ENCODE data around the gene AKT3. TPM values are rescaled to one million over a fixed set of nuclear protein-coding genes. Genes with fewer than 3 reads are reported as not detected.

AKT3 gene
- total and polyA plus RNA-seq, 8 donors: 4.2 to 24.1 (median 11.6) TPM

GRCh38 chr1:243754348-243754747 is 95.7 kb downstream of the AKT3 start:
- no peak for ATAC-seq
- 79 to 87% methylated on average over 6 of the region's 6 CpGs for WGBS, 2 donors

GRCh38 chr1:243751506-243751905 is 98.5 kb downstream of the AKT3 start:
- Histone ChIP-seq H3K4me3 (no peak overlapping the region), H3K27me3 (no peaks in the 10 kb centered on the region), H3K27ac (no peak overlapping the region), H3K36me3 (no peaks in the 10 kb centered on the region), H3K4me1 (no peaks in the 10 kb centered on the region), H3K9me3 (no peaks in the 10 kb centered on the region)
- no peak for DNase-seq
- ATAC-seq: no peak
- no peak for TF ChIP-seq CTCF (IDR thresholded peaks at IDR 0.05)
- intact Hi-C loops (cut with DNase I): loop anchor here in 1 of 3 donors (10.0 kb wide), 1 partner anchor 407 kb away; no protein-coding TSS in a partner anchor
- 68 to 88% methylated on average over 1 of the region's 1 CpG for WGBS, 2 donors
- no peak for FAIRE-seq

More at GRCh38 chr1:243754348-243754747, 95.7 kb downstream of the AKT3 start:
- H3K36me3 ChIP-seq: no peaks in the 10 kb centered on the region
- H3K27ac ChIP-seq: no peak overlapping the region
- no peak overlapping the region for H3K4me3 ChIP-seq
- FAIRE-seq (no peak), DNase-seq (no peak)
- no peak for TF ChIP-seq CTCF (IDR thresholded peaks at IDR 0.05)
- no peaks in the 10 kb centered on the region for H3K9me3 ChIP-seq
- intact Hi-C loops (cut with DNase I): loop anchor here in 1 of 3 donors (10.0 kb wide), 1 partner anchor 410 kb away; no protein-coding TSS in a partner anchor
- H3K27me3 ChIP-seq: no peaks in the 10 kb centered on the region
- no peaks in the 10 kb centered on the region for H3K4me1 ChIP-seq

- intact Hi-C loops (cut with DNase I): no loop called here
- peak; percentile 43 to 77 (median 52) for TF ChIP-seq CTCF (IDR thresholded peaks at IDR 0.05)
- ATAC-seq: peak; percentile 84 to 100 (median 99)
- Histone ChIP-seq H3K4me1 (no peaks in the 10 kb centered on the region), H3K27ac (no peak overlapping the region), H3K27me3 (no peaks in the 10 kb centered on the region), H3K4me3 (no peak overlapping the region), H3K9me3 (no peaks in the 10 kb centered on the region), H3K36me3 (no peaks in the 10 kb centered on the region)
- WGBS, 2 donors: 26 to 28% methylated on average over 3 of the region's 3 CpGs
- peak; percentile 97 for FAIRE-seq
- DNase-seq: peak in 1 of 6 donors; percentile 9
Observed at GRCh38 chr1:243748706-243749283, 101.2 kb downstream of the AKT3 start.

- H3K27me3 ChIP-seq: no peaks in the 10 kb centered on the region
- no peaks in the 10 kb centered on the region for H3K36me3 ChIP-seq
- FAIRE-seq (no peak), ATAC-seq (no peak), DNase-seq (no peak)
- H3K4me3 ChIP-seq: no peak overlapping the region
- intact Hi-C loops (cut with DNase I): no loop called here
- no peak overlapping the region for H3K27ac ChIP-seq
- H3K4me1 ChIP-seq: no peaks in the 10 kb centered on the region
- no peak for TF ChIP-seq CTCF (IDR thresholded peaks at IDR 0.05)
- H3K9me3 ChIP-seq: no peaks in the 10 kb centered on the region
Observed at GRCh38 chr1:243748227-243748626, 101.8 kb downstream of the AKT3 start.

- Histone ChIP-seq H3K36me3 (no peaks in the 10 kb centered on the region), H3K27me3 (no peaks in the 10 kb centered on the region), H3K9me3 (no peaks in the 10 kb centered on the region), H3K4me3 (no peak overlapping the region), H3K27ac (no peak overlapping the region), H3K4me1 (no peaks in the 10 kb centered on the region)
- no peak for FAIRE-seq
- intact Hi-C loops (cut with DNase I): no loop called here
- no peak for ATAC-seq
- TF ChIP-seq CTCF (IDR thresholded peaks at IDR 0.05): no peak
- no peak for DNase-seq
Observed at GRCh38 chr1:243746751-243747150, 103.3 kb downstream of the AKT3 start.

Measured in pancreas (tissue), 10 donors.